Ectodermal cell (in vitro differentiated cells): ENCODE measurements around the gene PCNX2.
A peak's percentile ranks its signal among the peaks of the same experiment; 100 is the strongest.
"Not testable (repeated sequence)": the region's sequence is repeated elsewhere in the genome, so short reads cannot be mapped to it uniquely, and the experiment has no call there.

Experiments used
- H3K27ac ChIP-seq: 2 replicates; pipeline ENCODE4 v1.7.0; 2013; ENCODE audit warnings: mild to moderate bottlenecking, low read depth, low read length; ENCODE audit not compliant: insufficient read depth, poor library complexity, severe bottlenecking
- H3K27me3 ChIP-seq: 2 replicates; pipeline ENCODE4 v1.7.0; 2013; ENCODE audit warnings: mild to moderate bottlenecking, low read length; ENCODE audit not compliant: insufficient read depth, control insufficient read depth, poor library complexity, severe bottlenecking
- H3K36me3 ChIP-seq: one replicate; pipeline ENCODE4 v1.7.0; 2013; ENCODE audit warnings: low read length; ENCODE audit not compliant: control insufficient read depth, insufficient read depth
- H3K4me1 ChIP-seq: one replicate; pipeline ENCODE4 v1.7.0; 2013; ENCODE audit warnings: low read length; ENCODE audit not compliant: control insufficient read depth, insufficient read depth
- H3K4me3 ChIP-seq: 2 replicates; pipeline ENCODE4 v1.7.0; 2013; ENCODE audit warnings: low read depth, low read length, control low read depth; ENCODE audit not compliant: insufficient read depth
- H3K9me3 ChIP-seq: 2 replicates; pipeline ENCODE4 v1.7.0; 2013; ENCODE audit warnings: mild to moderate bottlenecking, low read length, moderate library complexity; ENCODE audit not compliant: control insufficient read depth
- WGBS, 2 experiments: methylation state at CpG; one replicate each; pipeline ENCODE4 v1.1.7; 2013; ENCODE audit warnings: missing lambda C conversion rate in 2 of 2; 5-methylcytosine and 5-hydroxymethylcytosine counted together

Gene PCNX2

DNA sequence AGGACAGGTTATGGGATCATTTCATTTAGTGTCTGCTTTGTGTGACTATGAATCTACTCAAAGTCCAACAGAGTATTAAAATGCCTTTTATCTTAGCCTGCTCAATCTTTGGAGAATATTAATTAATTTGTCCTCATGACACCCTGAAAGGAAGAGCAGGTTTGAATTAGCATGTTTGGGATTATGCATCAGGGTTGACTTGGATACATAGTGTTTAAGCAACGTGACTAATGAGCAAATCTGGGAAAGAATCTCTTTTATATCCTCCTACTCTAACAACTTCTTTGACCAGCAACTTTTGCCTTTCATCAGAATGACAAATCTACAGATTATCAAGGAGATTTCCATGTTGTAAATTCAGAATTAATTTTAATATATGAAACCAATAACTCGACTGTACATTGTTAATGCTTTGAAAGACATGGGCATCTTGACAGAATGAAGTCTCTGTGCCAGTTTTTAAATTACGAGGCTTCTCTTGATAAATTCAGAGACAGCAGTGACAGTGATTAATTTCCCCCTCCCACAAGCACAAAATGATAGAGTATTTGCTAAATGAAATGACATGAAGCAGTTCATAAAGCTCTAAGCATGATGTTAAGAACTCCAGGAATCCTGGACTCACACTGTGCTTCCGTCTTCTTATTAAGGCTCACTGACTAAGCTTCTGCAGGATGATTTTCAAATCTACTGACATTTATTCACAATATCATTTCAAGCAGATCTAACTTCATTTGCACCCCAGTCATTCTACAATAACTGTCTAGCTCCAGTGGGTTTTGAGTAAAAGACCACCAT is 156.5 kb downstream of the PCNX2 start:
- Histone ChIP-seq H3K9me3 (no peaks in the 10 kb centered on the region), H3K4me1 (peaks cover 4% of the 10 kb centered on the region), H3K27ac (no peak overlapping the region), H3K4me3 (no peak overlapping the region), H3K27me3 (no peaks in the 10 kb centered on the region), H3K36me3 (no peaks in the 10 kb centered on the region)
- 93 to 97% methylated on average over 3 to 4 of the region's 4 CpGs for WGBS, 2 experiments

DNA sequence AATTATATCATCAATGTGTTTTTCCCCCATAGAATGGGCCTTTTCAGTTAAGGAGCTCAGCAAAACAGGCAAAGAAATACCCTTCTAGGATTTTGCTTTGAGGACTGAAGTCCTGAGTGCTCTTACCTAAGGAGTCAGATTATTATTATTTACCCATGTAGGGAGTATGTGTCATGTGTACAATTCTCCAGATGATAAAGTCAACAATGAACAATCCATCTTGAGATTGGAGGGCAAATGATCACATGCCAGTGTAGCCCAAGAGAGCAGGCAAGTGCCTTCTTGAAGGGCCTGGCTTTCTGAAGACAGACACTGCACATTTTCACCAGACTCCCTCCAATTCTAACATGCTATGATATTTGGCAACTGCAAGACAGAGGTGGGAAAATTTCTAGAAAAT is 159.7 kb downstream of the PCNX2 start:
- Histone ChIP-seq H3K4me3 (no peak overlapping the region), H3K36me3 (no peaks in the 10 kb centered on the region)

DNA sequence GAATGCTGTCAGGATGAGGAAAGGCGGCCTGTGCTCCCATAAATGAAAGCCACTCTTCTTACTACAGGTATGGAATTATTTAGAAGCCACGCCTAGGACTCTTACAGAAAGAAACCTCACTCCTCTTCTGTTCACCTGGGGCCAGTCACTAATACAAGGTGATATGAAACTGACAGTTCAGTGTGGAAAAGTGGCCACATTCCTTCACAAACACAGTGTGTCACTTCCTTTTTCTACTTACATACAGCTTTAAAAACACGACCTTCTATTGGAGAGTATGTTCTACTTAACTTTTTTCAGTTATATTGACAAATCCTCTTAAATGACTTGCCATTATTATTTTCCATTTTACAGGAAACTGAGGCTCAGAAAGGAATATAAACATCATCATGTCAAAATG is 163.1 kb downstream of the PCNX2 start:
- Histone ChIP-seq H3K4me1 (no peaks in the 10 kb centered on the region), H3K27me3 (no peaks in the 10 kb centered on the region), H3K9me3 (no peaks in the 10 kb centered on the region), H3K4me3 (no peak overlapping the region), H3K36me3 (no peaks in the 10 kb centered on the region), H3K27ac (no peak overlapping the region)
- WGBS, 2 experiments, result 95 to 100% methylated on average over 2 to 3 of the region's 3 CpGs

More for the DNA sequence above, 159.7 kb downstream of the PCNX2 start:
- Histone ChIP-seq H3K27me3 (no peaks in the 10 kb centered on the region), H3K9me3 (no peaks in the 10 kb centered on the region), H3K4me1 (peaks cover 3% of the 10 kb centered on the region), H3K27ac (no peak overlapping the region)

DNA sequence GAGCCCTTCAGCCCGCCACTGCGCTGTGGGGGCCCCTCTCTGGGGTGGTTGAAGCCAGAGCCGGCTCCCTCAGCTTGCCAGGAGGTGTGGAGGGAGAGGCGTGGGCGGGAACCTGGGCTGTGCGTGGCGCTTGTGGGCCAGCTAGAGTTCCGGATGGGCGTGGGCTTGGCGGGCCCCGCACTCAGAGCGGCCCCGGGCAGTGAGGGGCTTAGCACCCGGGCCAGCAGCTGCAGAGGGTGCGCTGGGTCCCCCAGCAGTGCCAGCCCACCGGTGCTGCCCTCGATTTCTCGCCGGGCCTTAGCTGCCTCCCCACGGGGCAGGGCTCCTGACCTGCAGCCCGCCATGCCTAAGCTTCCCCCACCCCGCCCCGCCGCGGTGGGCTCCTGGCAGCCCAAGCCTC is 166.5 kb downstream of the PCNX2 start:
- 96 to 97% methylated on average over 25 of the region's 25 CpGs for WGBS, 2 experiments

DNA sequence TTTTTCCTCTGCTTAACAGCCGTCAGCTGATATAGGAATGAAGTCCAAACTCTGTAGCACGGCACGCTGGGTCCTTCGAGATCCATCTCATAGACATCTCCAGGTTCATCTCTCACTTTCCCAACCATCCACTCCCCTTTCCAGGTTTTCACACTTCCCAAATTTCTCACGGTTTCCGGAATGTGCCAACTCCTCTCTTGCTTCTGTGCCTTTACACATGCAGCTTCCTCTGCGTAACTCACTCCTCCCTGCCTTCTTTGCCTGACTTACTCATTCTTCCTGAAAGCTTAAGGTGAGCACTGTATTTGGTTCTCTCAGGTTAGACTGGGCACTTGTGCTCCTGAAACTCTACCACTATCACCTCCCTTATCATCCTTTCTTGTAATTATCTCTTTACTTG is 168.4 kb downstream of the PCNX2 start:
- Histone ChIP-seq H3K4me1 (no peaks in the 10 kb centered on the region), H3K9me3 (no peaks in the 10 kb centered on the region), H3K36me3 (no peaks in the 10 kb centered on the region), H3K27ac (no peak overlapping the region), H3K27me3 (no peaks in the 10 kb centered on the region), H3K4me3 (no peak overlapping the region)
- 93% methylated on average over 7 of the region's 7 CpGs for WGBS, 2 experiments

More for the DNA sequence above, 166.5 kb downstream of the PCNX2 start:
- H3K4me1 ChIP-seq, H3K36me3 ChIP-seq, H3K27ac ChIP-seq, H3K9me3 ChIP-seq, H3K27me3 ChIP-seq, H3K4me3 ChIP-seq: not testable (repeated sequence)

DNA sequence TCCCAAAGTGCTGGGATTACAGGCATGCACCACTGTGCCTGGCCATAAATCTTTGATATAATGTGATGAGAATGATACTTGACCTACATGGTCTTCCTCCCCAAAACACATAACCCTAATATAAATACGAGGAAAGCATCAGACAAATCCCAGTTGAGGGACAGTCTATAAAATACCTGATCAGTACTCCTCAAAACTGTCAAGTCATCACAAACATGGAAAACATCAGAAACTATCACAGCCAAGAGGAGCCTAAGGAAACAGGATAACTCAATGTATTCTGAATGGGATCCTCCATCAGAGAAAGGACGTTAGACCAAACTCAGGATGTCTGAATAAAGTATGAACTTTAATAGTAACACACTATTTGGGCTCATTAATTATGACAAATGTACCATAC is 172.7 kb downstream of the PCNX2 start:
- Histone ChIP-seq H3K36me3 (no peaks in the 10 kb centered on the region), H3K4me3 (no peak overlapping the region), H3K27me3 (no peaks in the 10 kb centered on the region), H3K27ac (no peak overlapping the region), H3K4me1 (no peaks in the 10 kb centered on the region), H3K9me3 (no peaks in the 10 kb centered on the region)
- 90 to 100% methylated on average over 1 to 2 of the region's 2 CpGs for WGBS, 2 experiments

DNA sequence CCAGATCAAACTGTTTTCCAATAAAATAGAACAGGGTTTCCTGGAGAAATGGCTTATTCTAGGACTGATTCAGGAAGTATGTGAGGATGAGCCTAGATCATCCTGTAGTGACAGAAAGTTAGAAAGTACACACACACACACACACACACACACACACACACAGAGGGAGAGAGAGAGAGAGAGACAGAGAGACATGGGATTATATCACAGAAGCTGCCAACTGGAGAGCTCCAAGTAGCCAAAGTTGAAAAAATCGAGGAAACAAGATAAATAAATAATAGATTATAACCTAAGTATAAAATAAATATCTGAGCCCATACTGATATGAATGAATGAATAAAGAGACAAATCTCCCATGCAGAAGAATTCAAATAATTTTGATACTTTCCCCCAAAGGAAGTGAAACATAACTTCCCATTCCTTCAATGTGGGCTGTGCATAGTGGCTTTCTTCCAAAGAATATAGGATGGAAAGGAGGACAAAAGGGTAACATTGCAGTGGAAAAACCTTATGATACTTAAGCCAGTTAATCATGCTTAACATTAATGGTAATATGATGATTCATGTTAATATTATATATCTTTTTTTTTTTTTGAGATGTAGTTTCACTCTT is 173.5 kb downstream of the PCNX2 start:
- Histone ChIP-seq H3K27me3 (no peaks in the 10 kb centered on the region), H3K27ac (no peak overlapping the region), H3K36me3 (no peaks in the 10 kb centered on the region), H3K9me3 (no peaks in the 10 kb centered on the region), H3K4me3 (no peak overlapping the region), H3K4me1 (no peaks in the 10 kb centered on the region)
- WGBS, 2 experiments, result no CpG with 5 or more reads among the region's 1 CpG

DNA sequence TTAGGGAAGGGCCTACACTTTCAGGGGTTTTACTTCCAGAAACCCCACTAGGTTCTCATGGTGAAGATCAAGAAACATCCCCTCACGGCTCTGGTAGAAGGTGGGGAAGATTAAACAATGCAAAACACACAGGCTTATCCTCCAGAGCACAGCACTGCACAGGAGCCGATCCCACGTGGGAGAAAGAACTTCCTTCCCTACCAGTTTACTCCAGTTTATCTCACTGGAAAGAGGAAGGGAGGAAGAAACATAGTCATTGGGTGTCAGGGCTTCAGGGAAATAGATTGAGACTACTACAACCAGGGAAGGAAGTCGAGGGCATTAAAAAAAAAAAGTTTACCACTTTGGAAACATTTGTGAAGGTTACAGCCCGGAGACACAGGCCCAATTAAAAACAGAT is 180.7 kb downstream of the PCNX2 start:
- WGBS, 2 experiments, result 85 to 100% methylated on average over 3 to 5 of the region's 5 CpGs
- H3K4me3 ChIP-seq, result no peak overlapping the region
- H3K9me3 ChIP-seq, result no peaks in the 10 kb centered on the region
- no peaks in the 10 kb centered on the region for H3K36me3 ChIP-seq
- peaks cover 15% of the 10 kb centered on the region for H3K4me1 ChIP-seq
- no peak overlapping the region for H3K27ac ChIP-seq
- H3K27me3 ChIP-seq, result no peaks in the 10 kb centered on the region

DNA sequence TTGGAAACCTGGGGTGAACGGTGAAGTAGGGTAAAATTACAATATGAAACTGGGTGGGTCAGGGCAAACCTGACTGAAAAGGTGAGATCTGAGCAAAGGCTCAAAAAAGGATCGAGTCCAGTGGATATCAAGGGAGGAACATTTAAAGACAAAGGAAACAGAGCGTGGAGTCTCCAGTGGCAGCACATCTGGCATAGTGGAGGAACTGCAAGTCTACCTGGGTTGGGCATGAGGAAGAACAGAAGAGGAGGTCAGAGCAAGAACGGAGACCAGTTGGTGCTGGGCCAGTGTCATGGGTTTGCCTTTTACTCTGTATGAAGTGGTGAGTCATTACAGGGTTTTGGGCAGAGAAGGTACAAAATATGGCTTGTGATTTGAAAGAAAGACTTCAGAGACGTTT is 181.4 kb downstream of the PCNX2 start:
- 88 to 89% methylated on average over 5 of the region's 5 CpGs for WGBS, 2 experiments
- no peak overlapping the region for H3K27ac ChIP-seq
- no peaks in the 10 kb centered on the region for H3K27me3 ChIP-seq
- peaks cover 15% of the 10 kb centered on the region for H3K4me1 ChIP-seq
- no peaks in the 10 kb centered on the region for H3K9me3 ChIP-seq
- no peak overlapping the region for H3K4me3 ChIP-seq
- no peaks in the 10 kb centered on the region for H3K36me3 ChIP-seq

DNA sequence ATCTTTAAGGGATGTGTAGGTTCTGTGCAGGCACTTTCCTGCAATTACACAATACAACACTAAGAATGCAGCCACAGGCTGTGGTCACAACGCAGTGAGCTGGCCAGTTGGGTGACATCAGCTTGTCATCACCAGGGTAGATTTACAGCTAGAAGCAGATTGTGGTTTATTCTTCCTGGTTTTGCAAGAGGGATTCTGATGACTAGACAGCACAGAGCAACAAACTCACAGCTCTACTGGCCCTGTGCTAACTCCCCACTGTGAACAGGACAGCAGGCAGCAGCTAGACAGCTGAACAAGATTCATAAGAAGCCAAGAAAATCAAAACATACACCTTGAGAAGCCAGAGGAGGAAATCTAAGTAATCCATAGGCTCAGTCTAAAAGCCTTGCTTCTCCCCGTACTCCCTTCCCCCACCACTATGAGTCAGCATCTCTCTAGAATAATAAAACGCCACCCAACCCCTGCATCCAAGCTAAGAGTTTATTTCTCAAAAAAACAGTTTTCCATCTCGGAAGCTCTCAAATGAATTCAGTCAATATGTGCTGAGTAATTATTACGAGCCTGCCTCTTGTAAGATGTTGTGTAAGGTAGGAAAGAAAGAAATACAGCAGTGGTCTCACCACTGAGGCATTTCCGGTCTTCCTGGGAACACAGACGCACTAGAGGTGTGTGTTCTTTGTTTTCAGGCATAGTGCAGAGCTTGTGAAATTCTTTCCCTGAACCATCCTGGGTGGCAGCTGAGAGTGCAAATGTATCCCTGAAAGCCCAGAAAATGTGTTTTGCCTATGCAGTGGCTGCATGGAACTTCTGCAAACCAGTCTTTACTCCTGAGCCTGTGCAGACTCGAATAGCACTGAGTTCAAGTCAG is 182.3 kb downstream of the PCNX2 start:
- WGBS, 2 experiments, result 47 to 54% methylated on average over 8 of the region's 8 CpGs
- no peaks in the 10 kb centered on the region for H3K36me3 ChIP-seq
- H3K4me1 ChIP-seq, result peaks cover 21% of the 10 kb centered on the region
- no peaks in the 10 kb centered on the region for H3K27me3 ChIP-seq
- no peak overlapping the region for H3K4me3 ChIP-seq
- no peaks in the 10 kb centered on the region for H3K9me3 ChIP-seq
- peak overlapping the region; percentile 73 for H3K27ac ChIP-seq
